IPS-15b (cell line): Measurements from ENCODE around the gene HOXD1.
A peak's percentile ranks its signal among the peaks of the same experiment; 100 is the strongest.

Source experiments
- H3K27me3 ChIP-seq: one replicate; pipeline ENCODE4 v1.6.1; 2013; ENCODE audit warnings: low read length; ENCODE audit not compliant: control insufficient read depth, insufficient read depth
- H3K36me3 ChIP-seq: one replicate; pipeline ENCODE4 v1.6.1; 2013; ENCODE audit warnings: low read length; ENCODE audit not compliant: control insufficient read depth, insufficient read depth
- H3K4me1 ChIP-seq: one replicate; pipeline ENCODE4 v1.6.1; 2013; ENCODE audit warnings: mild to moderate bottlenecking, low read length; ENCODE audit not compliant: control insufficient read depth, insufficient read depth
- H3K4me3 ChIP-seq: one replicate; pipeline ENCODE4 v1.5.1; 2013; ENCODE audit warnings: low read depth, low read length
- H3K9ac ChIP-seq: one replicate; pipeline ENCODE4 v1.6.1; 2013; ENCODE audit warnings: low read depth, mild to moderate bottlenecking, low read length
- H3K9me3 ChIP-seq: one replicate; pipeline ENCODE4 v1.6.1; 2013; ENCODE audit warnings: mild to moderate bottlenecking, low read length; ENCODE audit not compliant: control insufficient read depth, insufficient read depth

HOXD1 gene

GRCh38 chr2:176181551-176181950, 6.9 kb upstream of the HOXD1 start:
- peaks cover 9% of the 10 kb centered on the region for H3K4me1 ChIP-seq
- H3K9ac ChIP-seq: no peak overlapping the region
- H3K9me3 ChIP-seq: no peaks in the 10 kb centered on the region
- H3K36me3 ChIP-seq: no peaks in the 10 kb centered on the region
- peaks cover 99% of the 10 kb centered on the region for H3K27me3 ChIP-seq
- no peak overlapping the region for H3K4me3 ChIP-seq

GRCh38 chr2:176182671-176183070, 5.8 kb upstream of the HOXD1 start:
- Histone ChIP-seq H3K9ac (no peak overlapping the region), H3K9me3 (no peaks in the 10 kb centered on the region), H3K4me1 (peaks cover 5% of the 10 kb centered on the region), H3K27me3 (peaks cover 98% of the 10 kb centered on the region), H3K36me3 (no peaks in the 10 kb centered on the region), H3K4me3 (no peak overlapping the region)

- Histone ChIP-seq H3K9ac (no peak overlapping the region), H3K36me3 (no peaks in the 10 kb centered on the region), H3K27me3 (peaks cover 97% of the 10 kb centered on the region)
Observed at GRCh38 chr2:176184749-176185148, 3.7 kb upstream of the HOXD1 start.

GRCh38 chr2:176186024-176186423, 2.4 kb upstream of the HOXD1 start:
- Histone ChIP-seq H3K9ac (no peak overlapping the region), H3K9me3 (peaks cover 3% of the 10 kb centered on the region), H3K27me3 (peaks cover 97% of the 10 kb centered on the region)

More at GRCh38 chr2:176184749-176185148, 3.7 kb upstream of the HOXD1 start:
- no peaks in the 10 kb centered on the region for H3K9me3 ChIP-seq
- H3K4me1 ChIP-seq: peaks cover 2% of the 10 kb centered on the region
- no peak overlapping the region for H3K4me3 ChIP-seq

GRCh38 chr2:176187200-176187898, 1.1 kb upstream of the HOXD1 start:
- H3K4me3 ChIP-seq: peak overlapping the region; percentile 43
- peaks cover 7% of the 10 kb centered on the region for H3K4me1 ChIP-seq
- peaks cover 3% of the 10 kb centered on the region for H3K9me3 ChIP-seq
- H3K36me3 ChIP-seq: no peaks in the 10 kb centered on the region
- H3K9ac ChIP-seq: no peak overlapping the region
- peaks cover 97% of the 10 kb centered on the region for H3K27me3 ChIP-seq

More at GRCh38 chr2:176186024-176186423, 2.4 kb upstream of the HOXD1 start:
- Histone ChIP-seq H3K4me1 (peaks cover 2% of the 10 kb centered on the region), H3K4me3 (no peak overlapping the region), H3K36me3 (no peaks in the 10 kb centered on the region)

- peaks cover 3% of the 10 kb centered on the region for H3K9me3 ChIP-seq
- no peak overlapping the region for H3K9ac ChIP-seq
- H3K4me3 ChIP-seq: peak overlapping the region; percentile 41
- H3K27me3 ChIP-seq: peaks cover 97% of the 10 kb centered on the region
- no peaks in the 10 kb centered on the region for H3K36me3 ChIP-seq
- peaks cover 10% of the 10 kb centered on the region for H3K4me1 ChIP-seq
Observed at GRCh38 chr2:176188774-176189680, 559 bp downstream of the HOXD1 start.

GRCh38 chr2:176189681-176190641, 1.5 kb downstream of the HOXD1 start:
- H3K9ac ChIP-seq: no peak overlapping the region
- H3K36me3 ChIP-seq: no peaks in the 10 kb centered on the region
- H3K4me3 ChIP-seq: peak overlapping the region; percentile 41
- peaks cover 3% of the 10 kb centered on the region for H3K9me3 ChIP-seq
- H3K4me1 ChIP-seq: peaks cover 10% of the 10 kb centered on the region
- H3K27me3 ChIP-seq: peaks cover 96% of the 10 kb centered on the region

- Histone ChIP-seq H3K9me3 (peaks cover 3% of the 10 kb centered on the region), H3K9ac (no peak overlapping the region), H3K4me1 (peaks cover 7% of the 10 kb centered on the region), H3K27me3 (peaks cover 89% of the 10 kb centered on the region), H3K4me3 (no peak overlapping the region), H3K36me3 (no peaks in the 10 kb centered on the region)
Observed at GRCh38 chr2:176192351-176192750, 3.9 kb downstream of the HOXD1 start.

- Histone ChIP-seq H3K27me3 (peaks cover 86% of the 10 kb centered on the region), H3K9me3 (peaks cover 3% of the 10 kb centered on the region), H3K4me1 (peaks cover 7% of the 10 kb centered on the region), H3K4me3 (no peak overlapping the region), H3K36me3 (no peaks in the 10 kb centered on the region), H3K9ac (no peak overlapping the region)
Observed at GRCh38 chr2:176193048-176193447, 4.6 kb downstream of the HOXD1 start.

GRCh38 chr2:176199902-176200301, 11.4 kb downstream of the HOXD1 start:
- H3K4me3 ChIP-seq: no peak overlapping the region
- no peak overlapping the region for H3K9ac ChIP-seq
- H3K4me1 ChIP-seq: no peaks in the 10 kb centered on the region
- peaks cover 20% of the 10 kb centered on the region for H3K27me3 ChIP-seq
- no peaks in the 10 kb centered on the region for H3K9me3 ChIP-seq
- H3K36me3 ChIP-seq: no peaks in the 10 kb centered on the region

- H3K36me3 ChIP-seq: no peaks in the 10 kb centered on the region
- H3K9me3 ChIP-seq: no peaks in the 10 kb centered on the region
- no peak overlapping the region for H3K9ac ChIP-seq
- no peak overlapping the region for H3K4me3 ChIP-seq
- H3K4me1 ChIP-seq: no peaks in the 10 kb centered on the region
- H3K27me3 ChIP-seq: peaks cover 16% of the 10 kb centered on the region
Observed at GRCh38 chr2:176200971-176201370, 12.5 kb downstream of the HOXD1 start.
